IPS-11a (cell line): ENCODE results near the gene NPR3.

Source experiments
- H3K4me3 ChIP-seq: one replicate; pipeline ENCODE4 v1.5.1; 2013; ENCODE audit warnings: low read depth, low read length, control low read depth

The NPR3 gene

DNA sequence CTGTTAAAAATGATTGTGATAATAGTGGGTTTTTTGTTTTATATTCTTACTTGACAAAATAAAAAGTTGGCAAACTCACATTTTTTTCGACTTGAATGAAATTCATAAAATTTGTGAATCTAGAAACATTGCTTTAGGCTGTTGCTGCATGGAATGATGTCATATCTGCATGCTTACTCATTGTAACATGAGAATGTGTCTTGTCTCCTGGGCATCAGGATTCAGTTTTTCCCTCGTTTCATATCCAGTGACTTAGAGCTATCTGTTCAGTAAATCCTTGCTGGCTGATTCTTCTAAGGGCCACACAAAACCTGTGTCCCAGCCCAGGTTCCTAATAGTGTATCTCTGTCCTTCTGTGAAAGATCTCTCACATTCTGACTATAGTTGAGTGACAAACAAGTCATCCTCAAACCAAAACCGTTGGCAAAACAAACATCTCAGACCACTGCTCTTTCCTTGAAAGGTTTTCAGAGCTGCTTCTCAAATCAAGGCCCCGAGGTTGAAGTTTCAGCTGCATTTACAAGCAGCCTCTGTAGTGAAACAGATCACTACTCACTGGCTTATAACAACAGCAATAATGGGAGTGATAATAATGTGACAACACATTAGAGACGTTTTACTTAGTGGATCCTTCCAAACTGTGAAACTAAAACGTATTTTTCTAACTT, 95.0 kb downstream of the NPR3 start:
- H3K4me3 ChIP-seq = no peak overlapping the region

DNA sequence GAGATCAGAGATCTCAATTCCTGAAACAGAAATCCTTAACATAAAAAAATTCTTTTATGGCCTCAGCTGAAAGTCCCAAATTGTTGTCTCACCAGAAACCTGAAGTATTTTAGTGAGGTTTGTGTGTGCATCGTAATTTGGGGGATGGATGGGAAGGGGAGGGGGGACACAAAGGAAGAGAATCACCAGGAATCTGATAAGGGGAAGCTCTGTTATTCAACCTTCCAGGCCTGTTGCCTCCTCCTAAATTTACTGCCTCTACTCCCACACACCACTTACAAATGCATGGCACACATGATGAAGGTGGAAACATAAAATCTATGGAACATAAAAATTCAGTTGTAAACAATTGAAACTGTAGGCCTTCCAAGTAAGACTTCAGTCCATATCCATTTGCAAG, 97.7 kb downstream of the NPR3 start:
- H3K4me3 ChIP-seq = no peak overlapping the region

DNA sequence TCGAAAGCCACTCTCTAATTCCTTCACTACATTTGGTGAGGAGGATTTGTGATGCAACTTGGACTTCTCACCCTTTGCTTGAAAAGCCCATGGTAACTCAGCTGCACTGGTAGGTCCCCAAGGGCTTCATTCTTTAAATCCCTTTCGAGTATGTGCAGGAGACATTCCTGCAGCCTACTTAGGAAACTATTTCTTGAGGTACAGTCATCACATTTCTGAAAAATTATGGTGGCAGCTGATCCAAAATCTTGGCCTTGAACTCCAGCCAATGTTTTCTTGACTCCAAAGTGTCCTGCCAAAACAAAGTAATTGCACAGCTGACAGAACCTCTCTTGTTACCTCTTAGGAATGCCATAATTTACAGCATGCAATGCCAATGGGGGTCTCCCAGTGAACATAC, 99.7 kb downstream of the NPR3 start:
- no peak overlapping the region for H3K4me3 ChIP-seq

DNA sequence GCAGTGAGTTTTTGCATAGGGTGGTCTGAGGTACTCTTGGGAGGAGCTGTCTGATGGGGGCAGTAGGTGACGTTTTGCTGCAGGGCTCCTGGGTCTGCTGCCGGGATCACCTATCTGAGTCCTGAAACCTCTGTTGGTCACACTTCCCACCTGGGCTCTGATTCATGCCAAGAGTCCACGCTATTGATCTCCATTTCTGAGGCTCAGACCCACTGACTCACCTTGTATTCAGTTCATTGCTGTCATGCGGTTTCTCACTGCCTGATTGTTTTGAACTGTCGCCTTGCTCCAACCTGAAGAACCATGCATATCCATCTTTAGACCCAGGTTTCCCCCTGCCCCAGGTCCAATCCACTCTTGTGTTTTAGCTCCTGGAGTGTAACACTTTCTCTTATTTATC, 101.3 kb downstream of the NPR3 start:
- H3K4me3 ChIP-seq = no peak overlapping the region

DNA sequence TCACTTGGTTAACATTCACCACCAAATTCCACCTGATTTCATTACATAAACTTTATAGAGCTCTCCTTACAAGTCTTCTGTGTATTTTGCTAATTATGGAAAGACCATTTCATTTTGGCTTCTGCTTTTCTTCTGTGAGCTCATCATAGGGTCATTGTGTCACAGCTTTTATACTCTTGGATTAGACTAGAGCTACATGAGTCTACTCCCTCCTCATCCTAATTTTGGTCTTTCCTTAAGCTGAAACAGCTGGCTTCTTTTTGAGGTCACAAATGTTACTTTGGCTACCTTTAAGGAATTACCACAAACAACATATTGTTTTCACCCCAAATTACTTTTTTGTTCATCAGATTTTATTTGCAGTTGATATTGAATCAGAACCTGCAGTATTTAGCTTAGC, 103.0 kb downstream of the NPR3 start:
- H3K4me3 ChIP-seq = no peak overlapping the region

DNA sequence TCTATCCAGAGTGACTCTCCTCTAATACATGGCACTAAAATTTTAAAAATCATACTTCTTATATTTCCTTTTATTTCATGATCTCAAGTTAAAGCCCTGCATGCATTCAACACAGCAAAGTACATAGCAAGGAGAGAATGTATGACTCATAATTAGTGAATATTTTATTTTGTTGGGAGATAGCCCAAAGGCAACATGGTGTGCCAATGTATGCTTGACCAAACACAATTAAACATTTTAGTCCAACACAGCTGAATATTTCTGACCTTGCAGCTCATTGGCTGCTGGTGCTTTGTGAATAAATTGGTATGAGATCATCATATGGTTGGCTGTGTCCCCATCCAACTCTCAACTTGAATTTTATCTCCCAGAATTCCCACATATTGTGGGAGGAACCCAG, 103.5 kb downstream of the NPR3 start:
- no peak overlapping the region for H3K4me3 ChIP-seq

DNA sequence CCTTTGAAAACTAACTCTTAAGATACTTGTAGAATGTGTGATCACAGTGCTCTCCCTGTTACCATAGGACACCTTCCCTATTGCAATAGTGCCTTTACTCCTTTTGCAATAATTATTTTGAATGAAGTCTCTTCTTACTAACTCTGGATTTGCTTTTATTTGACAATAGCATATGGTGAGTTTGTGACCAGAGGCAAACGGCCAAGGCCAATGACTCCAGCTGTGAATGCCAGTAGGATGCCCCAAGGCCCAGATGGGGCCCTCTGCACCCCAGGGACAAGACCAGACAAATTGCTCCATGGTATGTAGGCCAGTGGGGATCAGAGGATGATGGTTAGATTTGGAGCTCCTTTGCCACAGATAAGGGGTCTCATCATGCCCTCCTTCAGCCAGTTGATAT, 116.9 kb downstream of the NPR3 start:
- H3K4me3 ChIP-seq = no peak overlapping the region

DNA sequence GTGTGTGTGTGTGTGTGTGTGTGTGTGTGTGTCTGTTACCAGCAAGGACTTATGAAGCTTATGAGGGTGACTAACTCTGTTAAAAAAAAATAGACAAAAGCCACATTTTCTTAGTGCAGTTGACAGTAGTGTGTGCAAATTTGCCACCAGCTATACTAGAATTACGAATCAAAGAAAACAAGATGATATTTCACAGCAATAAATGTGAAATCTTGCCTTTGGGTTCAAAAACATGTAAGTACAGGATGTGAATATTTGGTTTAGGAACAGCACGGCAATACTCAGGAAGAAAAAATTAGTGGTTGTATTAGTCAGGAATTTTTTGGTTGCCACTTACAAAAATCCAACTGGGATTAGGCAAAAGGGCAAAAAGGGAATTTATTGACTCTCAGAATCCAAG, 117.4 kb downstream of the NPR3 start:
- H3K4me3 ChIP-seq = no peak overlapping the region

DNA sequence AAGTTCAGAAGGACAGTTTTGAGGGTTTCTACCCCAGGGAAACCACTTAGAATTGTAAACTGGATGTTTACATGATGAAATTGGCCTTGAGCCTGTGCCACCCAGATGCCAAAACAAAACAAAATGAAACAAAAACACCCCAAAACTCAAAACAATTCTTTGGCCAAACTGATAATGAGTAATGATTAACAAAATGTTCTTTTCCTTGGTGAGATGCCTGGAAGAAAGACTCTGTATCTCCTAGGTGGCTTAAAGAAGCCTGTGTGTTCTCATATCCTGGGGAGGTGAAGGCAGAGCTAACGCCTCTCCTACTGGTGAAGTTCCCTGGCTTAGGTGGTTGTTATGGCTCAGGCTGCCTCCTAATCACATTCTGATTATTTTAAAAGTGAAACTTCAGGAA, 120.5 kb downstream of the NPR3 start:
- H3K4me3 ChIP-seq = no peak overlapping the region

DNA sequence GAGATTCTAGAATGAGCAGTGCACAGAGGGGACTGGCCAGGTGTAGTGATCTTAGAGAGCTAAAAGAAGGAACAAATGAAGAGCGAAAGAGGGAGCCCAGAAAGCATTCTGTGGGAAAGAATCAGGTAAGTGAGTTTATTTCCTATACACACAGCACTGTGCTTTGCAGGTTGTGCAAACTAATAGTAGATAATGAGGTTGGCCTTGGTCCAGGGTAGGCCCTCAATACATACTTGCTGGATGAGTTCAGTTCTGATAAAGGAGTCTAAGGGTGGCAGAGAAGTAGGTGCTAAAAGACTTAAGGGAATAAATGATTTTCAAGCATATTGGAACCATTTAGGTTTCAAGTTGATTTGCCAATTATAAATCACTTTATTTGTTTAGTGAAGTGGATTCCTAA, 122.0 kb downstream of the NPR3 start:
- no peak overlapping the region for H3K4me3 ChIP-seq

DNA sequence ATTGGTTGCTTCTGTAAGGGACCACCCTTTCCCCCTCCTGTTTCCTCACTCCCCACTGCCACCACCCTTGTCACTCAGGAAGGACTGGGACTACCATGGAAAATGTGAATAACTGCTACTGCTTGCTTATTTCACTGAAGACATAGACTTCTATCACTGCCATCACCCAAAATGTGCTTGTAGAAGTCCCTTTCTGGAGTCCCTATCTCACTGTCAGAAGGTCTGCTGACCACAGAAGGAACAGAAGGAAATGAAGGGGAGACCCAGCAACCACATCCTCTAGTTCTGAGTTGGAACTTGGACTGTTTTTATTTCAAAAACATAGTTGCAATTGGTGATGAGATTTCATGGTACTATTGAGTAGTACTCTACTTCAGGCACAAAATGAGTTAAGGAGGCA, 122.5 kb downstream of the NPR3 start:
- H3K4me3 ChIP-seq = no peak overlapping the region

DNA sequence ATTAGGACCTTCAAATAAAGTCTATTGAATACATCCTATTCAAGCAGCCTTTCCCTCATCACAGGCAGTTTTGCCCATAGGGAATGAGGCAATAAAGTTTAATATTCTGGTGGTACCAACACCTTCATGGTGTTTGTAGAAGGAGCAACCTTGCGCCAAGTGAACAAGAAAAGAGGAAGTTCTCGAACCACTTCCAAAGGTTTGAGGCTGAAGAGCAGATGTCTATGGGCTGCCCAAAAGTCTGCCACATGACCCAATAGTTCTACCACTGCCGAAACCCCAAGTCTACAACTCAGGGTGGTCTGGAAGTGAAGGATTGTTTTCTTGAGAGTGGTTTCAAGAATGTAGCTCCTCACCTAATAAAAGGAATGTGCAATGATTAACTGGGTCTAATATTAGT, 123.1 kb downstream of the NPR3 start:
- H3K4me3 ChIP-seq = no peak overlapping the region

DNA sequence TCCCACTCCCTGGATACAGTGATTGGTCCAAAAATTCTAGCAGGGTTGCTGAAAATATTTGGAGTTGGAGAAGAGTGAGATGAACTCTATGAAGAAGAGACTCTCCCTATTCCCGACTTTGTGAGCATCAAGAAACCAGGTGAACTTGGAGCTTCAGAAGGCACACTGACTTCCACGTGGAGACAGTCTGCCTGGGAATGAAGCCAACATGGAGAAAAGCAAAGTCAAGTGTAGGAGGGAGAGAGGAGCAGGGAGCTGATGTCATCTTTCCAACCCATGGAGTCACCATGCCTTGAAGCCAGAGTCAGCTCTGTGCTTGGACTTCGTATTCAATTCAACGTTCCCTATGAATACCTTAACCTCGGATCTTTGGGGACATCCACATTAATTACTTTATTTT, 125.1 kb downstream of the NPR3 start:
- no peak overlapping the region for H3K4me3 ChIP-seq

DNA sequence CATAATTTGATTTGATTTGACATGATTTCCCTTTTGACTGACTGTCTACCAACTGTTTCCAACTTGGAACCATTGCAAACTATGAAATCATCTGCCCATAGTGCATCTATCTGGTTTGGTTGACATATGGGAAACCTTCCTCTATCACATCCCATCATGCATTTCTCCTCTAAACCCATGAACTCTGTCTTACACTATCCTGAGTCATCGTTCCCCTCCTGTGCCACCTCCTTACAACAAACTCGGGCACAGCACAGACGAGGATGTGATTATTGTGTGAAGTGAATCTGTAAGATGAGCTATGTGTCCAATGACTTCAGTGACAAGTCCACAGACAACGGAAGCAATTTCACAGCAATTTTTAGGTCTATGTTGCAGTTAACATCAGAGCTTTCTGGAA, 126.1 kb downstream of the NPR3 start:
- H3K4me3 ChIP-seq = no peak overlapping the region

DNA sequence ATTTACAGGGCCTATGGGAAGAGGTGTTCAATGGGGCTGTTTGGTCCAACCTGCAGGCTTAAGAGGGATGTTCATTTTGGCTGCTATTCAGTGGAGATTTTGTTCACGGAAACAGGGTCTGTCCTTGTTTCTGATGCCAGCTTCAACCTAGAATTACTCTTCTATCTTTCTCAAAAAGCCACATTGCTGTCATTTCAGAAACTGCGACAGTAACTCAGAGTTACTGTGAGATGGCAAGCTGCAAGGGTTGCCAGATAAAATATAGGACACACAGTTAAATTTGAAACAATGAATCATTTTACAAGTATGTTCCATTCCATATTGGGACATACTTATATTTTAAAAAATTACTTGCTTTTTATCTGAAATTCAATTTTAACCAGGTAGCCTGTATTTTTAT, 128.0 kb downstream of the NPR3 start:
- no peak overlapping the region for H3K4me3 ChIP-seq

DNA sequence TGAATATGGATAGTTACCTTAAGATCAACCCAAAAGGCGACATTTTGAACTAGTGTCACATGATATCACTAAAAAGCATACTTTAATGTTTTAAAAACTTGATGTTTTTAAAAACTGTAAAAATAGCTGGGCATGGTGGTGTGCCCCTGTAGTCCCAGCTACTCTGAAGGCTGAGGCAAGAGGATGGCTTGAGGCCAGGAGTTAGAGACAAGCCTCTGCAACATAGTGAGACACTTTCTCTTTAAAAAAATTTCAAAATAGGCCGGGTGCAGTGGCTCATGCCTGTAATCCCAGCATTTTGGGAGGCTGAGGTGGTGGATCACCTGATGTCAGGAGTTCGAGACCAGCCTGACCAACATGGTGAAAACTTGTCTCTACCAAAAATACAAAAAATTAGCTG, 129.5 kb downstream of the NPR3 start:
- H3K4me3 ChIP-seq = no peak overlapping the region
